Measurements from ENCODE around the gene HOXB5. TPM values are rescaled to one million over a fixed set of nuclear protein-coding genes. Genes with fewer than 3 reads are reported as not detected.

The HOXB5 gene
- total and polyA plus RNA-seq, 8 donors, result 3.3 to 37.5 (median 28.9) TPM

GRCh38 chr17:48562934-48563333, 30.6 kb downstream of the HOXB5 start:
- no peak for DNase-seq
- Histone ChIP-seq H3K36me3 (no peaks in the 10 kb centered on the region), H3K27me3 (peaks cover 21 to 90% of the 10 kb centered on the region in 2 donors), H3K9me3 (no peaks in the 10 kb centered on the region), H3K4me3 (no peak overlapping the region), H3K4me1 (peaks cover 3 to 10% of the 10 kb centered on the region in 2 donors), H3K27ac (peak overlapping the region in 1 of 2 donors; percentile 67)
- intact Hi-C loops (cut with DNase I), result no loop called here
- TF ChIP-seq CTCF (IDR thresholded peaks at IDR 0.05), result no peak
- no peak for ATAC-seq

GRCh38 chr17:48561884-48562810, 31.4 kb downstream of the HOXB5 start:
- no peak for TF ChIP-seq CTCF (IDR thresholded peaks at IDR 0.05)
- ATAC-seq (no peak), DNase-seq (no peak)
- H3K27me3 ChIP-seq, result peaks cover 15 to 90% of the 10 kb centered on the region in 2 donors
- intact Hi-C loops (cut with DNase I), result no loop called here
- H3K9me3 ChIP-seq, result no peaks in the 10 kb centered on the region
- no peaks in the 10 kb centered on the region for H3K36me3 ChIP-seq
- no peak overlapping the region for H3K4me3 ChIP-seq
- peaks cover 3 to 7% of the 10 kb centered on the region in 2 donors for H3K4me1 ChIP-seq
- H3K27ac ChIP-seq, result peak overlapping the region in 1 of 2 donors; percentile 67

GRCh38 chr17:48559840-48560817, 33.5 kb downstream of the HOXB5 start:
- peak overlapping the region; percentile 18 to 82 for H3K27ac ChIP-seq
- DNase-seq (peak in 2 of 4 donors; percentile 27 to 87), ATAC-seq (peak; percentile 31)
- H3K4me3 ChIP-seq, result no peak overlapping the region
- intact Hi-C loops (cut with DNase I), result no loop called here
- H3K36me3 ChIP-seq, result no peaks in the 10 kb centered on the region
- no peaks in the 10 kb centered on the region for H3K9me3 ChIP-seq
- peaks cover 16 to 90% of the 10 kb centered on the region in 2 donors for H3K27me3 ChIP-seq
- no peak for TF ChIP-seq CTCF (IDR thresholded peaks at IDR 0.05)
- H3K4me1 ChIP-seq, result no peaks in the 10 kb centered on the region

GRCh38 chr17:48559122-48559839, 34.3 kb downstream of the HOXB5 start:
- DNase-seq, result peak in 1 of 4 donors; percentile 13
- Histone ChIP-seq H3K27ac (peak overlapping the region; percentile 18 to 82), H3K4me1 (no peaks in the 10 kb centered on the region), H3K4me3 (no peak overlapping the region), H3K9me3 (no peaks in the 10 kb centered on the region), H3K36me3 (no peaks in the 10 kb centered on the region), H3K27me3 (peaks cover 19 to 90% of the 10 kb centered on the region in 2 donors)
- TF ChIP-seq CTCF (IDR thresholded peaks at IDR 0.05), result no peak
- intact Hi-C loops (cut with DNase I), result no loop called here
- no peak for ATAC-seq

All from left lung (tissue), 10 donors.